HG03520 (cell line): ENCODE data around the gene ALDH9A1.

ENCODE experiments used
- ATAC-seq: cut with Tn5 transposase; IDR thresholded peaks from one replicate; pipeline ENCODE4 v1.9.1; 2021; ENCODE audit warnings: mild to moderate bottlenecking, moderate library complexity; ENCODE audit not compliant: unreplicated experiment

Gene ALDH9A1

DNA sequence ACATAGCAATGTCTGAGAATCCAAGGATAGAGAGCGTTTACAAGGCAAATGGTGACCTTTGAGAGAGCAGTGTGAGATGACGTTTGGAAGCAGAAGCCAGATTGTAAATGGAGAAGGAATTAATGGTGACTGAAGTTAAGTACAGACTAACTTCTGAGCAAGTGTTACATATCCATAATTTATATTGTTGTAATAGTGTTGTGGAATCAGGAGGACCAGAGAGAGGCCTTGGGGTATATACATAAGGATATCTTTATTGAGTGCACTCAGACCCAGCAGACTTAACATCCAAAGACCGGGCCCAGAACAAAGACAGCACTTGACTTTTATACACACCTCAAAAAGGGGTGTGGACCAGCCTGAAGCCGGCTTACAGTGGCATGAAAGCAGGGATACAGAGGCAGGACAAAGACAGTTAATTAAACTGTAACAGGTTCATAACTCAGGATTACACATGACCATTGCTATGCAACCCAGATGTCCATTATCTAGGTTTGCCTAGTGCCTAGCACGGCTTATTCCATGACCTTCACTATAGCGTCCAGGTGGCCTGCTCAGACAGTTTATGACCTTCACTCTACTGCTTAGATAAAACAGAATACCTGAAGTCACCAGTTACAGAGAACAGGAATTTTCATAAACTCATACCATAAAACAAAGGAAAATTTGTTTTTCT lies 70.1 kb downstream of the ALDH9A1 start:
- no peak for ATAC-seq

DNA sequence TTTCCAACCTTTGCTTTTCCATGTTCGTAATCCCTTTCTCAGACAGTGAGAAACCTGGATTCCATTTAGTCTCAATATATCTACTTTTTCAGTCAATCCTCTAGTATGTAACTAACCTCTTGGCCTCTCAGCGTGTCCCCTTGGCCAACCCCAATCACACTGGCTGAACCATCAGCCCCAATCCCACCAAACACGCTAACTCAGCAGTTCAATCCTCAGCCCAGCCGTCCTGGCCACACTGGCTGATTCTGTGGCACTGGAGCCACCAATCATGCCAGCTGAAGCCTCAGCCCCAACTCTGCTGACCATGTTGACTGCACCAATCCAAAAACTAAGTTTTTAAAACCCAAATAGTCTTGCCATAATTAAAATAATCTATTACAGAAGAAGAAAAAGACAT lies 73.9 kb downstream of the ALDH9A1 start:
- ATAC-seq, result no peak

DNA sequence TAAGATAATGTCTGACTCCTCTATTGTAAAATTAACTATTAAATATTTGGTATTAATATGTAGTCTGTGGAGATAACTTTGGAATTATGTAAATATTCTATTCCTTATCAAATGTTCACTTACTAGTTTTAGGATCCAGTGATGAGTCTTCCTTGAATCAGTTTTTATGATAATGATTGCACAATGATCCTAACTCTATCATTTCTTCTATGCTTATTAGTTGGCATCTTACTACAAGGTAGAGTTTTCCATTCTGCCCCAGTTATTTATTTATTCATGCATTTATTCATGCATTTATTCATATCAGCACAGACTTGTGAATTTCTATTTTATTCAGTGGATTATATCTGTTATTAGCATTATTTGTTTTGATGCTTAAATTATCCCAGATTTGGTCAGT lies 74.7 kb downstream of the ALDH9A1 start:
- ATAC-seq, result no peak

DNA sequence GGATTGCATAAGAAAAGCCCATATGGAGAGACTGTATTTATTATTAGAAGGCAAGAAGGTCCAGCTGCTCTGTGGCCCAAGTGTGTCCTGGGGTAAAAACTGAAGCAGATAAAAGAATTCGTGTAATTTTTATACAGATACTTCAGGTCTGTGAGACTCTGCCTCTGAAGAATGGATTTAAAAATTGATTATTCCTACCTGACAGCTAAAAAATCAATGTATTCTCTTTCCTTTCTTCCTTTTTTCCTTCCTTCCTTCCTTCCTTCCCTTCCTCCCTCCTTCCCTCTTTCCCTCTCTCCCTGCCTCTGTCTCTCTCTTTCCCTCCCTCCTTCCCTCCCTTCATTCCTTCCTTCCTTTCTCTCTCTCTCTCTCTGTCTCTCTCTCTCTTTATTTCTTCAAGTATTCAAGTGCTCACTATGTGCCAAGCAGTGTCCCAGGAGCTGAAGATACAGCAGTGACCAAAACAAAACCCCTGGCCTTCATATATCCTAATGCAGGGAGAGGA lies 78.7 kb downstream of the ALDH9A1 start:
- no peak for ATAC-seq

DNA sequence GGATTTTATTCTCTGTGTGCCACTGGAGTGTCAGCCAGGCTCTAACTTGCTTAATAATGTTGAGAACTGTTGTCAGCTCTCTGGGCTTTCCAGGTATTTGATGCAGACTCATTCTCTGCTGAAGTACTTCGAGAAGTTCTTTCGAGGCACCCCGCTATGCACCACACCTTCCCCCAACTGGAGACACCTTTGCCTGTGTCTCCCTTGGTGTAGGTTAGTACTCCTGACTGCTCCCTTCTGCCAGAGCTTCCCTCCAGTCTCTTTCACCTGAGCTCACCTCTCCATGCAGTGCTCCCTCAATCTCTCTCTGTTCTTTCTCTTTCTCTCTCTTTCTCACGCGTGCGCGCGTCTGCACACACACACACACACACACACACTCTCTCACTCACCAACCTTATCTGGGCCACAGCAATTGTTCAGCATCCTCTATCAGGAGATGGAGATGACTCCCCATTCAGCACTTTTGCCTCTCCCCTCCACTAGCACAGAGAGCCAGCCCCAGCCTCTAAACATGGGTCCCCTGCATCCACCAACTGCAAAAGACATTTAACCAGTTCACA lies 81.3 kb downstream of the ALDH9A1 start:
- ATAC-seq, result no peak

DNA sequence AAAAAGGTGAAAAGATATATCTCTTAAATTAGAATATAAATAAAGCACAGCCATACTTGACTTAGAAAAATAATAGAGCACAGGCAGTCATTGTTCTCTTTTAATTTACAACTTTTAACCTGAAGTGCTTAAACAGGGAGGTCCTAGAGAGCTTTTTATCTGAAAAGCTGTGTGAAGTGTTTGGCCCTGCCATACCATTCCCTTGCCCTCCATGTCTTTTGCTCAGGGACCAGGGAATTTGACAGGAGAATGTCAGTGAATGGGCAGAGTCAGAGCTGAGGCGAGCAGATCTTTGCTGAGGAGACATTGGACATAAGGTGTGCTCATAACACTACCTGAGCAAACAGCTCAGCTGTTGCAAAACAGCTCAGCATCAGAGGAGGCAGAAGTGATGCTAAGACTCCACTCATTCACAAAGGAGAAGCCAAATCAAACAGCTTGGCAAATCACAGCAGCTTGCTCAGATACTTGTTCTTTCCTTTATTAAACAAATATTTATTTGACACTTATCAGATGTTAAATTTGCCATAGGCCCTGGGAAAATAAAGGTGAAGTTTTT lies 82.2 kb downstream of the ALDH9A1 start:
- ATAC-seq, result no peak
